ENCODE data around the gene HDAC1.

HDAC1 gene

DNA sequence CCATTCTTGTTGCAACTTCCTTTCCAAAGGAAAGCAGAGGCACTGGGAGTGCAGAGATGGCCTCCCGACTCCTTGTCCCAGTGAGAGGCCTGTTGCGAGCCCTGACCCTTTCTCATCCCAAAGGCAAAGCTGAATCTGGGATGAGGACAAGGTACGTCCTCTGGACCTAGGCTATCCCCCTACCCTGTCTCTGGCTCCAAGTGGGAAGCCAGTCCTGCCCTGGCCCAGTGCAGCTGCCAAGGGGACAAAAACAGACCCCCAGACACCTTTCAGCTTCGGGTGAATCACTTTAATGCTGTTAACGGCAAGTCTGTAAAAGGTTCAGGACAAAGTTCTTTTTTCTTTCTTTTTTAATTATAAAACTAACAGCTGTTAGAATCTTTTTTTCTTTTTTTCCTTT lies 73.0 kb downstream of the HDAC1 start:
- TF ChIP-seq, protein P1, sequence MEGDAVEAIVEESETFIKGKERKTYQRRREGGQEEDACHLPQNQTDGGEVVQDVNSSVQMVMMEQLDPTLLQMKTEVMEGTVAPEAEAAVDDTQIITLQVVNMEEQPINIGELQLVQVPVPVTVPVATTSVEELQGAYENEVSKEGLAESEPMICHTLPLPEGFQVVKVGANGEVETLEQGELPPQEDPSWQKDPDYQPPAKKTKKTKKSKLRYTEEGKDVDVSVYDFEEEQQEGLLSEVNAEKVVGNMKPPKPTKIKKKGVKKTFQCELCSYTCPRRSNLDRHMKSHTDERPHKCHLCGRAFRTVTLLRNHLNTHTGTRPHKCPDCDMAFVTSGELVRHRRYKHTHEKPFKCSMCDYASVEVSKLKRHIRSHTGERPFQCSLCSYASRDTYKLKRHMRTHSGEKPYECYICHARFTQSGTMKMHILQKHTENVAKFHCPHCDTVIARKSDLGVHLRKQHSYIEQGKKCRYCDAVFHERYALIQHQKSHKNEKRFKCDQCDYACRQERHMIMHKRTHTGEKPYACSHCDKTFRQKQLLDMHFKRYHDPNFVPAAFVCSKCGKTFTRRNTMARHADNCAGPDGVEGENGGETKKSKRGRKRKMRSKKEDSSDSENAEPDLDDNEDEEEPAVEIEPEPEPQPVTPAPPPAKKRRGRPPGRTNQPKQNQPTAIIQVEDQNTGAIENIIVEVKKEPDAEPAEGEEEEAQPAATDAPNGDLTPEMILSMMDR (IDR thresholded peaks at IDR 0.05; ENCODE audit: low read depth, low read length, missing control alignments): no peak
- no peak overlapping the region for H3K4me3 ChIP-seq (ENCODE audit: low read depth, low read length)
- DNase-seq (ENCODE audit: low read depth): no peak

DNA sequence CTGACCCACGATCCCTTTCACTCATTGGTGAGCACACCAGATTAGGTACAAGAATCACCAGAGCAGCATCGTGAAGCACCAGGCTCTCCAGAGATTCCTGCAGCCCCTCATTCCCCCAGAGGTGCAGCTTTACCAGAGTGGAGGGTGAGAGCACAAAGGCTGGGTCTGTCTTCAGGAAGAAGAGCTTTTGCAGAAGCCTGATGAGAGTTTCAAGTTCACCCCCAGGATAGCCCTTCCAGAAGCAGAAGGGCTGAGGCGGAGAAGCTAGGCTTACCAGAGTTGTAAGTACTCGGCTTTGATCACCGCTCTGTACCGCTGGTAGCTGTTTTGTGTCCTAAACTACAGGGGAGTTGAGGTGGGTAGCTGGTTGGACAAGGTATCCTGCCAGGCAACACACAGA lies 73.6 kb downstream of the HDAC1 start:
- no peak for DNase-seq (ENCODE audit: low read depth)
- H3K4me3 ChIP-seq (ENCODE audit: low read depth, low read length): no peak overlapping the region
- TF ChIP-seq, protein P1 (IDR thresholded peaks at IDR 0.05; ENCODE audit: low read depth, low read length, missing control alignments): no peak

DNA sequence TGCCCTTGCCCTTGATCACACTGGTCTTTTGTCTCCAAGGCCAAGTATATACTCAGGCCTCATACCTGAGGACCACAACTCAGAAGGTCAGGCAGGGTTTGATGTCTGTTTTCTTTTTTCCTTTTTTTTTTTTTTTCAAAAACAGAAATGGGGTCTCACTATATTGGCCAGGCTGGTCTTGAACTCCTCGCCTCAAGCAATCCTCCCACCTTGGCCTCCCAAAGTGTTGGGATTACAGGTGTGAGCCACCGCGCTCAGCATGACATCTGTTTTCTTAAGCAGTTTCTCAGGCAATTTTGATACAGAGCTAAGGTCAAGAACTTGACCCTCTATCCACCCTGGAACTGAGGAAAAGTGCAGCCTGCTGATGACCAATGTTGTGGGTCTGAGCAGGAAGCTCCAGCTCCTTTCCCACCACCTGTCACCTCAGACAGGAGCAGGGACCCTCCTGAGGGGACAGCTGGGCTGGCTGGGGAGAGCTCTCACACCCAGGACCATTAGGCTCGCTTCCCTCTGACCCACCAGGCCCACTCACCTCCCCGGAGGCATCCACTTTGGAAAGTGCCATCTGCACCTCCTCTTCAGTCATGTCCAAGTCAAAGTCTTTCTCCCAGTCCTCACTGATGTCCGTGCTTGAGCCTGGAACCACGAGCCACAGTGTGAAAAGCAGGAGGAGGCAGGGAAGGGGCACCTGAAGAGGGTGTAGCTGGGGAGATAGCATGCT lies 76.2 kb downstream of the HDAC1 start:
- TF ChIP-seq, protein P1 (IDR thresholded peaks at IDR 0.05; ENCODE audit: low read depth, low read length, missing control alignments): no peak
- no peak overlapping the region for H3K4me3 ChIP-seq (ENCODE audit: low read depth, low read length)
- DNase-seq (ENCODE audit: low read depth): no peak

DNA sequence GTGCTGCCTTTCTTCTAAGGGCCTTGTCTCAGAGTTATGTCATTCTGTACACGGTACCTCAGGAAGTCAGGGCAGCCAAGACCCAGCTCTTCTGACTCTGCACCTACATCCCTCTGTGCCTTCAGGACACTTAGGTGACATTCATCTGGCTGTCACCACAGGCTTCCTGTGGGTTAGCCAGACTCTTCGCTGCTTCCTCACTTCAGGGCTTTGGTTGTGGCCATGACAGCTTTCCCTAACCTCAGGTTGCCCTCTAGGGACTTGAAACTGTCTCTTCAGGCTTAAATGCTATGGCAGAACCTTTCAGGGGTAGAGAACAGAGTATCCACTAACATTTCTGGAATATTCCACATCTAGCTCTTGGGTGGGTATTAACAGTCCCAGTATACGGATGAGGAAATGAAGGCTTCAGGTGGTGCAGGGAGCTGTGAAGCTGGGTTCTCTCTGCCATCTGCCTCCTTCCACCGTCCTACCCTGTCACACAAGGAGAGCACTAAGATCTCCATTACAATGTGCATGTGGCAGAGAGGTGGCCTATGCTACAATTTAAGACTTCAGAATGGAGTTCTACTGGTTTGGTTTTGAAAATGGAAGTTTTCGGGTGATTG lies 80.4 kb downstream of the HDAC1 start:
- H3K4me3 ChIP-seq (ENCODE audit: low read depth, low read length): no peak overlapping the region
- TF ChIP-seq, protein P1 (IDR thresholded peaks at IDR 0.05; ENCODE audit: low read depth, low read length, missing control alignments): peak; percentile 27
- peak; percentile 30 for DNase-seq (ENCODE audit: low read depth)

DNA sequence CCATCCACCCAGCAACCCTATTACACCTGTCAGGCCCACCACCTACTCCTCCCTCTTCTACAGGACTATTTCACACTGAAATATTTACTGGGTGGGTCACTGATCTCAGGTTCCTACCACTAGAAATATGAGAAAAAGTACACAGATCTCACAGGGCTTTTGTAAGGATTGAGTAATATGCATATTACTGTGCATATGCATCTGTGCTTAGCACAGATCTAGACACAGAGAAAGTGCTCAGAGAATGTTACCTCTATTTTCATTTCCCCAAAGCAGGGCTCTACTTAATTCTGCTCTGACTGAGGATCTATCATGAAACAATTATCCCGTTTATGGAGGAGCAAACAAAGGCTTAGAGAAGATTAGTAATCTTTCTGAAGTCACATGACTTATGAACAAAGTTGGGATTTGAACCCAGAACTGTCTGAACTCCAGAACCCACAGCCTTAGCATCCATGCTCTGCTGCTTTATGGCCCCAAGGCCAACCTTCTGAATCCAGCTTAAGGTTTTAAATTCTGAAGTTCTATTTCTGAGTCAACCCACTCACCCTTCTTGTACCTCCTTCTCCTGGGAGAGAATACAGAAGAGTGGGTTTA lies 82.2 kb downstream of the HDAC1 start:
- DNase-seq (ENCODE audit: low read depth): no peak
- H3K4me3 ChIP-seq (ENCODE audit: low read depth, low read length): no peak overlapping the region
- TF ChIP-seq, protein P1 (IDR thresholded peaks at IDR 0.05; ENCODE audit: low read depth, low read length, missing control alignments): no peak

DNA sequence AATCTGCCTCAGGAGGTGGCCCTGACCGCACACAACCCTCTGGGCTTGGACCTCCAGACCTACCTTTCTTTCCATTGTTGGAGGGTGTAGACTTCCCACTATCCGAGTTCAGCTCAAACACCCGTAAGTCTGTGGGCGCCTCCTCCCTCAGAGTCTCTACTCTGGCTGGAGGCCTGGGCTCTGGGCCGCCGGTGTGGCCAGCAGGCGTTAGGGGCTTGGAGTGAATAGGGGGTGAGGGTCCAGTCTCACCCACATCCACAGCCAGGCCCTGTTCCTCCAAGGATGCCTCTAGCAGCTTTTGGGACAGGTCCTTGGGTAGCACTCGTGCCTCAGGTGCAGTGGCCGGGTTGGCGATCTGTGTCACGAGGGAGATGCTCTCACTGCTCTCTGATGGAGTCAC lies 84.3 kb downstream of the HDAC1 start:
- no peak for DNase-seq (ENCODE audit: low read depth)
- no peak overlapping the region for H3K4me3 ChIP-seq (ENCODE audit: low read depth, low read length)
- TF ChIP-seq, protein P1 (IDR thresholded peaks at IDR 0.05; ENCODE audit: low read depth, low read length, missing control alignments): no peak

All from GM12864 (cell line).